Measurements from ENCODE around the gene ZBTB39. TPM values are rescaled to one million over a fixed set of nuclear protein-coding genes. Genes with fewer than 3 reads are reported as not detected.

ZBTB39 gene
- total and polyA plus RNA-seq, 2 of the 8 experiments (the other 6 are each of a cell fraction or from before 2014, with no cell fraction given), result 19.3 to 25.0 TPM

DNA sequence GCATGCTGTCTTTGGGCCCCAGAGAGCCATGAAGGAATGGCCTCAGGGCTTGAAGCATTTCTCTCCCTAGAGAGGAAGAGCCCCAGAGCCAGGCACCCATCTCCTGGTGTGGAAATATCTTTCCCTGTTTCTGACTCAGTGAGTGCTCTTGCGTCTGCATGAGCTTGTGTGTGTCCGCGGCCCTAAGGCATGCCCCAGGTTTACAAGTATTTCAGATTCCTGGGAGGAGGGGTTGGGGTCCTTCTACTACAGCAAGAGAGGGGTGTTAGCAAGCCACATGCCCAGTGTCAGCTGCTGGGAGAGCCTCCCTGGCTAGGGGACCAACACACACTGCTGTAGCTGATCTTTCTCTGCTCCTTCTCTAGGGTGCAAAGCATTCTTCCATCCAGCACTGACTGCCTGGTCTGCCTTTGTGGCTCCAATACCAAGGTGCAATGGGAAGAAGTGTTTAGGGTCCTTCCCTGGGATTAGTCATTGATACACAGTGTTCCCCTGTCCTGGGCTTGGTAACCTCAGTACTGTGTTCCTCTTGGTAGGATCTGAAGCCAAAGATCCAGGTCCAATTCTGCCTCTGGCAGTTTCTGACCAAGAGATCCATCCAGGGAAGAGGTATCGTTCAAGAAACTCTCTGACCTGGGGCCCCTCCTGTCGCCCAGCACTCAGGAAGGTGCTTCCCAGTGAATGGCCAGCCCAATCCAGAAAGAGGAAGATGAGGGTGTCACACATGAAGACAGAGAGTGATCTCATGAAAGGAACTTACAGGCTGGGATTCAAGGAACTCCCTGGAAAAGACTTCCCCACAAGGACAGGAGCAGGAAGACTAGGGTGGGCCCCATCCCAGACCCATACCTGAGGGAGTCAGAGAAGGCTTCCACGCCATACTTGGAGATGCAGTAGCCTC is 52.0 kb downstream of the ZBTB39 start (continued):
- TF ChIP-seq RBBP5 (IDR thresholded peaks at IDR 0.05; ENCODE audit: borderline replicate concordance, low read depth, low read length) (no peak), POLR2A (IDR thresholded peaks at IDR 0.05; ENCODE audit: control extremely low read depth in 1 of 2, low read depth in 2 of 2, low read length in 2 of 2) (no peak)

Data from H1 (cell line).